Heart left ventricle (tissue), 16 donors: ENCODE results near the gene IL1F10. TPM values are rescaled to one million over a fixed set of nuclear protein-coding genes. Genes with fewer than 3 reads are reported as not detected.
A peak's percentile ranks its signal among the peaks of the same experiment; 100 is the strongest.

Experiments
- ATAC-seq, 4 donors: fragments of 200-7000 bp; cut with Tn5 transposase; one replicate each; pipeline ENCODE4 v1.9.1; 2020 to 2022; ENCODE audit warnings: moderate library complexity in 4 of 4, mild to moderate bottlenecking in 3 of 4, moderate number of reproducible peaks in 1 of 4
- DNase-seq, 5 donors: peaks; one replicate each; pipeline ENCODE4 v3.0.0-alpha.2; 2020
- H3K27ac ChIP-seq, 12 donors: fragments of 200-600 bp; sonication (generic) in 4 of 12; one replicate each; pipeline versions ENCODE4 v1.5.0 to v1.8.0; 2016 to 2022; ENCODE audit warnings: mild to moderate bottlenecking in 2 of 12
- H3K27me3 ChIP-seq, 9 donors: fragments of 200-600 bp; sonication (generic) in 2 of 9; one replicate each; pipeline versions ENCODE4 v1.5.1 to v1.8.0; 2016 to 2022; ENCODE audit warnings: mild to moderate bottlenecking in 3 of 9
- H3K36me3 ChIP-seq, 9 donors: fragments of 200-600 bp; sonication (generic) in 2 of 9; one replicate each; pipeline versions ENCODE4 v1.5.0 to v1.8.0; 2018 to 2022; ENCODE audit warnings: mild to moderate bottlenecking in 2 of 9
- H3K4me1 ChIP-seq, 12 donors: fragments of 200-600 bp; sonication (generic) in 4 of 12; one replicate each; pipeline versions ENCODE4 v1.5.0 to v1.8.0; 2016 to 2022; ENCODE audit warnings: mild to moderate bottlenecking in 3 of 12
- H3K4me3 ChIP-seq, 12 donors: fragments of 200-600 bp; sonication (generic) in 4 of 12; one replicate each; pipeline versions ENCODE4 v1.5.0 to v1.8.0; 2017 to 2022; ENCODE audit warnings: mild to moderate bottlenecking in 9 of 12, moderate library complexity in 4 of 12
- H3K9me3 ChIP-seq, 12 donors: fragments of 200-600 bp; sonication (generic) in 4 of 12; one replicate each; pipeline versions ENCODE4 v1.5.0 to v1.8.0; 2016 to 2022; ENCODE audit warnings: mild to moderate bottlenecking in 1 of 12
- CTCF ChIP-seq, 12 donors: fragments of 200-600 bp; sonication (generic) in 4 of 12; IDR thresholded peaks; one replicate each; pipeline versions ENCODE4 v1.5.0 to v1.8.0; 2018 to 2022; ENCODE audit warnings: antibody characterized with exemption in 12 of 12, mild to moderate bottlenecking in 5 of 12
- POLR2A ChIP-seq, 2 donors: fragments of 450-650 bp; IDR thresholded peaks; one replicate each; pipeline ENCODE4 v1.6.1; 2017; ENCODE audit warnings: antibody characterized with exemption in 2 of 2, mild to moderate bottlenecking in 2 of 2, moderate library complexity in 2 of 2
- WGBS, 4 donors: extraction: QIAGEN DNeasy Blood & Tissue Kit in 2 of 4; methylation state at CpG; one replicate each; pipeline versions ENCODE4 v1.1.5 to v1.1.7; 2013 to 2018; 5-methylcytosine and 5-hydroxymethylcytosine counted together
- intact Hi-C, 10 donors: fragments of 100-400 bp; cut with DNase I; formaldehyde crosslinking; loops; one replicate each; pipeline versions ENCODE4 v1.11.1 to v1.14.2; 2022
- polyA plus RNA-seq, 2 donors: library from polyadenylated mRNA; stranded (reverse); fragments of 200-250 nt; gene quantifications; one replicate each; pipeline ENCODE4 v1.2.3, GENCODE V29; 2013
- total RNA-seq, 9 donors: library from RNA; depleted of rRNA in 2 of 9; stranded (reverse); fragments of >200 nt in 2 of 9; fragmentation: NEBNext Ultra II Directional in 3 of 9; extraction: Animal tissue kit (Norgen Biotek cat#: 25700) in 3 of 9; gene quantifications; one replicate each; pipeline versions ENCODE4 v1.1.0 to v1.2.4, GENCODE V29; 2016 to 2023
- donor health status: ischemic (EF 13 %, LVEDD 7.1; RV severe dilation, severe dysfunction).
- donor health status: healthy with polysubstance abuse.
- donor health status: DM: no; HTN: yes; CAD: no.
- donor health status: DM: no; HTN: no; CAD: no.
- donor health status: ischemic (EF 25% LVEDD 6.9; RV normal size, moderate dysfunction).
- donor health status: ischemic (EF 25% LVEDD 5.7; RV mildly dilated, moderate dysfunction).
- donor health status: healthy.
- donor health status: DM: yes; HTN: yes; CAD: no.
- donor health status: ischemic (EF 35%, LVEDD 5.7; RV mildly dilated, moderate dysfunction).
- donor health status: nonischemic (EF 11% LVEDD 7.7; RV severe dilation, severe dysfunction).
- donor health status: DM: yes; HTN: yes; CAD: no.
- donor health status: PGD.
- donor health status: ischemic (EF 29% LVEDD 5.4; RV normal size, mild dysfunction).
- donor health status: nonischemic (EF 23%, LVEDD 6.1; RV moderate dilation, normal function).

The IL1F10 gene
- total and polyA plus RNA-seq, 11 donors, result not detected

- Histone ChIP-seq H3K36me3 (no peaks in the 10 kb centered on the region), H3K9me3 (no peaks in the 10 kb centered on the region), H3K27ac (no peak overlapping the region), H3K27me3 (no peaks in the 10 kb centered on the region), H3K4me1 (peaks cover 0 to 15% (median 0%) of the 10 kb centered on the region in 12 donors), H3K4me3 (no peak overlapping the region)
- intact Hi-C loops, result no loop called here
- DNase-seq (no peak), ATAC-seq (peak in 2 of 4 donors; percentile 36 to 49)
- WGBS, 4 donors, result 77 to 87% (median 83%) methylated on average over 8 to 9 of the region's 9 CpGs
- TF ChIP-seq CTCF (IDR thresholded peaks at IDR 0.05), result no peak
- TF ChIP-seq POLR2A (IDR thresholded peaks at IDR 0.05), result no peak
These were observed 49.9 kb downstream of the IL1F10 start for GRCh38 chr2:113117541-113118262.

GRCh38 chr2:113118263-113118657 is 50.5 kb downstream of the IL1F10 start:
- 84 to 97% (median 96%) methylated on average over 2 of the region's 2 CpGs for WGBS, 4 donors
- H3K4me1 ChIP-seq, result peaks cover 0 to 17% (median 0%) of the 10 kb centered on the region in 12 donors

GRCh38 chr2:113119111-113119510 is 51.3 kb downstream of the IL1F10 start:
- 66 to 88% (median 85%) methylated on average over 2 of the region's 2 CpGs for WGBS, 4 donors

More at GRCh38 chr2:113118263-113118657, 50.5 kb downstream of the IL1F10 start:
- intact Hi-C loops, result no loop called here
- no peak for DNase-seq
- no peak overlapping the region for H3K4me3 ChIP-seq
- no peaks in the 10 kb centered on the region for H3K36me3 ChIP-seq
- no peak overlapping the region for H3K27ac ChIP-seq
- TF ChIP-seq CTCF (IDR thresholded peaks at IDR 0.05) (no peak), POLR2A (IDR thresholded peaks at IDR 0.05) (no peak)
- no peaks in the 10 kb centered on the region for H3K27me3 ChIP-seq
- ATAC-seq, result no peak
- H3K9me3 ChIP-seq, result no peaks in the 10 kb centered on the region

More at GRCh38 chr2:113119111-113119510, 51.3 kb downstream of the IL1F10 start:
- ATAC-seq (no peak), DNase-seq (no peak)
- no peak overlapping the region for H3K4me3 ChIP-seq
- H3K36me3 ChIP-seq, result no peaks in the 10 kb centered on the region
- H3K9me3 ChIP-seq, result no peaks in the 10 kb centered on the region
- TF ChIP-seq POLR2A (IDR thresholded peaks at IDR 0.05) (no peak), CTCF (IDR thresholded peaks at IDR 0.05) (no peak)
- intact Hi-C loops, result no loop called here
- H3K27me3 ChIP-seq, result no peaks in the 10 kb centered on the region
- H3K4me1 ChIP-seq, result peaks cover 0 to 23% (median 0%) of the 10 kb centered on the region in 12 donors
- no peak overlapping the region for H3K27ac ChIP-seq
